H9 (cell line): ENCODE results near the gene TCF4. TPM values are rescaled to one million over a fixed set of nuclear protein-coding genes. Genes with fewer than 3 reads are reported as not detected.

Source experiments
- DNase-seq: peaks from one replicate; pipeline ENCODE4 v3.0.0-alpha.2; 2017
- H2AFZ ChIP-seq: one replicate; pipeline ENCODE4 v1.6.1; 2013; ENCODE audit warnings: mild to moderate bottlenecking, low read length, control low read depth, moderate library complexity
- H2AK5ac ChIP-seq: 2 replicates; pipeline ENCODE4 v1.6.1; 2013; ENCODE audit warnings: low read length, control low read depth, mixed read lengths; ENCODE audit not compliant: insufficient read length
- H2BK120ac ChIP-seq: one replicate; pipeline ENCODE4 v1.6.1; 2013; ENCODE audit warnings: low read depth, mild to moderate bottlenecking, low read length, control low read depth, inconsistent platforms; ENCODE audit not compliant: poor library complexity, severe bottlenecking
- H2BK12ac ChIP-seq: 2 replicates; pipeline ENCODE4 v1.6.1; 2013; ENCODE audit warnings: low read length, control low read depth, mixed read lengths, low read depth; ENCODE audit not compliant: insufficient read length
- H2BK15ac ChIP-seq: 2 replicates; pipeline ENCODE4 v1.6.1; 2013; ENCODE audit warnings: low read depth, low read length, control low read depth
- H2BK20ac ChIP-seq: one replicate; pipeline ENCODE4 v1.6.1; 2013; ENCODE audit warnings: low read depth, mild to moderate bottlenecking, low read length, control low read depth, inconsistent platforms; ENCODE audit not compliant: poor library complexity, severe bottlenecking
- H2BK5ac ChIP-seq: 2 replicates; pipeline ENCODE4 v1.6.1; 2013; ENCODE audit warnings: low read length, control low read depth, mixed read lengths; ENCODE audit not compliant: insufficient read length
- H3K14ac ChIP-seq: 2 replicates; pipeline ENCODE4 v1.6.1; 2013; ENCODE audit warnings: low read length, control low read depth; ENCODE audit not compliant: insufficient read depth
- H3K18ac ChIP-seq: 2 replicates; pipeline ENCODE4 v1.6.1; 2013; ENCODE audit warnings: low read depth, mild to moderate bottlenecking, mixed read lengths, low read length, control low read depth; ENCODE audit not compliant: insufficient read length
- H3K23ac ChIP-seq: 2 replicates; pipeline ENCODE4 v1.6.1; 2013; ENCODE audit warnings: low read length, control low read depth, mixed read lengths, low read depth; ENCODE audit not compliant: insufficient read length
- H3K23me2 ChIP-seq: 2 replicates; pipeline ENCODE4 v1.6.1; 2013; ENCODE audit warnings: low read depth, mild to moderate bottlenecking, mixed read lengths, low read length, control low read depth; ENCODE audit not compliant: insufficient read length, poor library complexity, severe bottlenecking
- H3K27ac ChIP-seq: 2 replicates; pipeline ENCODE4 v1.5.1; 2013; ENCODE audit warnings: low read length, control low read depth, mixed read lengths, low read depth; ENCODE audit not compliant: insufficient read length
- H3K27me3 ChIP-seq: 2 replicates; pipeline ENCODE4 v1.6.1; 2013; ENCODE audit warnings: low read length, control low read depth, inconsistent platforms; ENCODE audit not compliant: insufficient read depth
- H3K4ac ChIP-seq: 2 replicates; pipeline ENCODE4 v1.6.1; 2013; ENCODE audit warnings: low read depth, mild to moderate bottlenecking, control low read depth, inconsistent platforms, low read length, moderate library complexity
- H3K4me1 ChIP-seq: 2 replicates; pipeline ENCODE4 v1.6.1; 2013; ENCODE audit warnings: low read length, control low read depth, inconsistent platforms; ENCODE audit not compliant: insufficient read depth
- H3K4me2 ChIP-seq: 2 replicates; pipeline ENCODE4 v1.6.1; 2013; ENCODE audit warnings: low read length, control low read depth, mixed read lengths; ENCODE audit not compliant: insufficient read length, insufficient read depth
- H3K56ac ChIP-seq: 2 replicates; pipeline ENCODE4 v1.6.1; 2013; ENCODE audit warnings: low read depth, mild to moderate bottlenecking, mixed read lengths, low read length, control low read depth; ENCODE audit not compliant: insufficient read length
- H3K79me1 ChIP-seq: 2 replicates; pipeline ENCODE4 v1.6.1; 2013; ENCODE audit warnings: low read depth, mild to moderate bottlenecking, moderate library complexity, low read length, control low read depth, inconsistent platforms; ENCODE audit not compliant: insufficient read depth, poor library complexity, severe bottlenecking
- H3K79me2 ChIP-seq: 2 replicates; pipeline ENCODE4 v1.6.1; 2013; ENCODE audit warnings: low read length, control low read depth, inconsistent platforms; ENCODE audit not compliant: insufficient read depth
- H3K9ac ChIP-seq: 2 replicates; pipeline ENCODE4 v1.6.1; 2013; ENCODE audit warnings: low read length, control low read depth, mixed read lengths; ENCODE audit not compliant: insufficient read length; ENCODE audit errors: extremely low read depth
- H3K9me3 ChIP-seq: one replicate; pipeline ENCODE4 v1.6.1; 2013; ENCODE audit warnings: low read depth, low read length, inconsistent platforms; ENCODE audit not compliant: control insufficient read depth
- H3T11ph ChIP-seq: one replicate; pipeline ENCODE4 v1.6.1; 2013; ENCODE audit warnings: mild to moderate bottlenecking, low read length, control low read depth, inconsistent platforms
- H4K20me1 ChIP-seq: one replicate; pipeline ENCODE4 v1.6.1; 2013; ENCODE audit not compliant: control insufficient read depth, insufficient read length, insufficient read depth
- H4K5ac ChIP-seq: 2 replicates; pipeline ENCODE4 v1.6.1; 2013; ENCODE audit warnings: low read depth, mild to moderate bottlenecking, mixed read lengths, low read length, control low read depth; ENCODE audit not compliant: insufficient read length
- H4K8ac ChIP-seq: replicated peaks from 2 replicates; pipeline ENCODE4 v1.6.1; 2013; ENCODE audit warnings: low read length, control low read depth, mixed read lengths, low read depth; ENCODE audit not compliant: insufficient read length
- H4K91ac ChIP-seq: 2 replicates; pipeline ENCODE4 v1.6.1; 2013; ENCODE audit warnings: low read depth, mild to moderate bottlenecking, moderate library complexity, mixed read lengths, low read length, control low read depth; ENCODE audit not compliant: insufficient read length
- H3K27ac Mint-ChIP-seq, 3 experiments: 2 replicates in 2 of 3; 3 replicates in 1 of 3; pipeline ENCODE4 v1.8.0; 2020 to 2021; ENCODE audit warnings: mixed read lengths in 3 of 3, mild to moderate bottlenecking in 1 of 3, moderate library complexity in 1 of 3
- H3K27me3 Mint-ChIP-seq: 2 replicates; pipeline ENCODE4 v1.8.0; 2021; ENCODE audit warnings: low read depth, mild to moderate bottlenecking, moderate library complexity, mixed read lengths
- H3K36me3 Mint-ChIP-seq, 3 experiments: 2 replicates in 2 of 3; 3 replicates in 1 of 3; pipeline ENCODE4 v1.8.0; 2020 to 2021; ENCODE audit warnings: low read depth in 3 of 3, mixed read lengths in 3 of 3; ENCODE audit not compliant: insufficient read depth in 1 of 3
- H3K4me1 Mint-ChIP-seq, 2 experiments: 2 replicates each; pipeline ENCODE4 v1.8.0; 2020; ENCODE audit warnings: mixed read lengths in 2 of 2
- H3K4me3 Mint-ChIP-seq, 2 experiments: 2 replicates in 1 of 2; 3 replicates in 1 of 2; pipeline ENCODE4 v1.8.0; 2020 to 2021; ENCODE audit warnings: mild to moderate bottlenecking in 2 of 2, mixed read lengths in 2 of 2, moderate library complexity in 1 of 2
- H3K9me3 Mint-ChIP-seq, 2 experiments: 2 replicates in 1 of 2; 3 replicates in 1 of 2; pipeline ENCODE4 v1.8.0; 2020; ENCODE audit warnings: mild to moderate bottlenecking in 2 of 2, mixed read lengths in 2 of 2, moderate library complexity in 1 of 2
- WGBS: extraction: QIAGEN DNeasy Blood & Tissue Kit; methylation state at CpG from one replicate; pipeline ENCODE4 v1.1.7; 2013; ENCODE audit warnings: missing lambda C conversion rate, low lambda C conversion rate, mixed read lengths; ENCODE audit not compliant: insufficient read length; ENCODE audit errors: extremely low coverage; 5-methylcytosine and 5-hydroxymethylcytosine counted together
- total RNA-seq: library from RNA; stranded (reverse); gene quantifications from 2 replicates; pipeline ENCODE4 v1.2.1, GENCODE V29; 2021
- TF ChIP-seq, protein P1 (sequence below): fragments of 200-600 bp; sonication (generic); conservative IDR thresholded peaks from 3 replicates; pipeline ENCODE4 v1.8.0; 2021; ENCODE audit warnings: antibody characterized with exemption, mild to moderate bottlenecking

TCF4 gene
- total RNA-seq, 1 experiment from 2014 or later: 99.4 TPM

DNA sequence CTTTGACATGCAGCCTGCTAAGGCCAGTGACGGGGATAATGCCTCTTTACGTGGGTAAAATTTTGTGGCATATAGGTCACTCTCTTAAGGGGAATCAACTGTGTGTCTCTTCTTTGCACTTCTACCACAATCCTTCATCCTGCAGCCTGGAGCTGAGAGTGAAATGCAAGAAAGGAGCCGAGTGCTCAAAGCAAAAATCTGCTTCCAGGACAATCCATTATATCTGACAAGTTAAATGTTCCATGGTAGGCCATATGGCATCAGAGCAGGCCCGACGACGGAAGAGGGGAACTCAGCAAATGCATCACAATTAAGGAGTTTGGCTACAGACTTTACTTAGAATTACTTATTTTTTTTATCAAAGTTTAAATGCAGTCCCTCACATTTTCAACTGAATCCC, 171.2 kb downstream of the TCF4 start:
- H2BK120ac ChIP-seq: no peak overlapping the region
- no peak overlapping the region for H3K4me2 ChIP-seq
- H4K91ac ChIP-seq: no peak overlapping the region
- no peak overlapping the region for H3K18ac ChIP-seq
- Mint-ChIP-seq H3K36me3 (no peaks in the 10 kb centered on the region), H3K9me3 (no peaks in the 10 kb centered on the region), H3K27me3 (no peaks in the 10 kb centered on the region), H3K4me3 (no peak overlapping the region), H3K4me1 (peaks cover 74 to 77% of the 10 kb centered on the region in 2 experiments), H3K27ac (peak overlapping the region in 2 of 3 experiments; percentile 56 to 77; a peak in 2 of 7 replicates)
- no peaks in the 10 kb centered on the region for H3K79me1 ChIP-seq
- H2BK12ac ChIP-seq: no peak overlapping the region
- no peak overlapping the region for H3K14ac ChIP-seq
- no peak overlapping the region for H4K5ac ChIP-seq
- H4K20me1 ChIP-seq: no peaks in the 10 kb centered on the region
- no peak overlapping the region for H2AK5ac ChIP-seq
- no peaks in the 10 kb centered on the region for H3K9me3 ChIP-seq
- no peak overlapping the region for H3K56ac ChIP-seq
- H3K79me2 ChIP-seq: peaks cover 11% of the 10 kb centered on the region
- H3K23me2 ChIP-seq: no peaks in the 10 kb centered on the region
- no peak overlapping the region for H3K23ac ChIP-seq
- H3K4ac ChIP-seq: no peak overlapping the region
- TF ChIP-seq, protein P1, sequence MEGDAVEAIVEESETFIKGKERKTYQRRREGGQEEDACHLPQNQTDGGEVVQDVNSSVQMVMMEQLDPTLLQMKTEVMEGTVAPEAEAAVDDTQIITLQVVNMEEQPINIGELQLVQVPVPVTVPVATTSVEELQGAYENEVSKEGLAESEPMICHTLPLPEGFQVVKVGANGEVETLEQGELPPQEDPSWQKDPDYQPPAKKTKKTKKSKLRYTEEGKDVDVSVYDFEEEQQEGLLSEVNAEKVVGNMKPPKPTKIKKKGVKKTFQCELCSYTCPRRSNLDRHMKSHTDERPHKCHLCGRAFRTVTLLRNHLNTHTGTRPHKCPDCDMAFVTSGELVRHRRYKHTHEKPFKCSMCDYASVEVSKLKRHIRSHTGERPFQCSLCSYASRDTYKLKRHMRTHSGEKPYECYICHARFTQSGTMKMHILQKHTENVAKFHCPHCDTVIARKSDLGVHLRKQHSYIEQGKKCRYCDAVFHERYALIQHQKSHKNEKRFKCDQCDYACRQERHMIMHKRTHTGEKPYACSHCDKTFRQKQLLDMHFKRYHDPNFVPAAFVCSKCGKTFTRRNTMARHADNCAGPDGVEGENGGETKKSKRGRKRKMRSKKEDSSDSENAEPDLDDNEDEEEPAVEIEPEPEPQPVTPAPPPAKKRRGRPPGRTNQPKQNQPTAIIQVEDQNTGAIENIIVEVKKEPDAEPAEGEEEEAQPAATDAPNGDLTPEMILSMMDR: no peak
- no peak for DNase-seq
- no peak overlapping the region for H4K8ac ChIP-seq
- H2BK15ac ChIP-seq: no peak overlapping the region
- no peaks in the 10 kb centered on the region for H3K27me3 ChIP-seq
- no peak overlapping the region for H2BK5ac ChIP-seq
- no peak overlapping the region for H3T11ph ChIP-seq
- no CpG with 5 or more reads among the region's 6 CpGs for WGBS
- H2BK20ac ChIP-seq: no peak overlapping the region
- H3K9ac ChIP-seq: no peak overlapping the region
- H3K4me1 ChIP-seq: peaks cover 10% of the 10 kb centered on the region
- no peak overlapping the region for H3K27ac ChIP-seq
- H2AFZ ChIP-seq: no peak overlapping the region
